Muscle layer of duodenum (tissue), 2 donors: ENCODE results near the gene SLC40A1.
A peak's percentile ranks its signal among the peaks of the same experiment; 100 is the strongest.

ENCODE experiments used
- H3K27ac ChIP-seq: one replicate; pipeline ENCODE4 v1.7.0; 2013; ENCODE audit warnings: mild to moderate bottlenecking, low read length
- H3K27me3 ChIP-seq: one replicate; pipeline ENCODE4 v1.7.0; 2013; ENCODE audit warnings: low read depth, mild to moderate bottlenecking, control low read depth, low read length
- H3K36me3 ChIP-seq, 2 donors: one replicate each; pipeline ENCODE4 v1.7.0; 2013; ENCODE audit warnings: low read length in 2 of 2, control low read depth in 1 of 2, mild to moderate bottlenecking in 1 of 2; ENCODE audit not compliant: insufficient read depth in 2 of 2, control insufficient read depth in 1 of 2
- H3K4me1 ChIP-seq, 2 donors: one replicate each; pipeline ENCODE4 v1.7.0; 2013; ENCODE audit warnings: low read length in 2 of 2, mild to moderate bottlenecking in 2 of 2, control low read depth in 1 of 2, moderate library complexity in 1 of 2; ENCODE audit not compliant: insufficient read depth in 2 of 2, control insufficient read depth in 1 of 2
- H3K4me3 ChIP-seq, 2 donors: one replicate each; pipeline ENCODE4 v1.7.0; 2013; ENCODE audit warnings: low read length in 2 of 2, low read depth in 1 of 2, mild to moderate bottlenecking in 1 of 2
- H3K9me3 ChIP-seq, 2 donors: one replicate each; pipeline ENCODE4 v1.7.0; 2013; ENCODE audit warnings: low read length in 2 of 2, control low read depth in 1 of 2, mild to moderate bottlenecking in 1 of 2; ENCODE audit not compliant: control insufficient read depth in 1 of 2
- donor health status: healthy.

Gene SLC40A1

GRCh38 chr2:189551808-189552207 is 28.8 kb downstream of the SLC40A1 start:
- H3K9me3 ChIP-seq = no peaks in the 10 kb centered on the region
- H3K36me3 ChIP-seq = no peaks in the 10 kb centered on the region
- peak overlapping the region; percentile 16 for H3K27ac ChIP-seq
- H3K4me1 ChIP-seq = peaks cover 13 to 18% of the 10 kb centered on the region in 2 donors
- no peaks in the 10 kb centered on the region for H3K27me3 ChIP-seq
- no peak overlapping the region for H3K4me3 ChIP-seq

- Histone ChIP-seq H3K4me3 (no peak overlapping the region), H3K27ac (no peak overlapping the region), H3K27me3 (no peaks in the 10 kb centered on the region), H3K4me1 (peaks cover 15 to 18% of the 10 kb centered on the region in 2 donors), H3K9me3 (no peaks in the 10 kb centered on the region), H3K36me3 (no peaks in the 10 kb centered on the region)
Observed at GRCh38 chr2:189549449-189549832, 31.1 kb downstream of the SLC40A1 start.

GRCh38 chr2:189548666-189549448 is 31.7 kb downstream of the SLC40A1 start:
- Histone ChIP-seq H3K4me1 (peaks cover 18% of the 10 kb centered on the region in 2 donors), H3K27ac (no peak overlapping the region), H3K36me3 (no peaks in the 10 kb centered on the region), H3K4me3 (no peak overlapping the region), H3K27me3 (no peaks in the 10 kb centered on the region), H3K9me3 (no peaks in the 10 kb centered on the region)

GRCh38 chr2:189545418-189545817 is 35.2 kb downstream of the SLC40A1 start:
- H3K4me1 ChIP-seq = peaks cover 14 to 15% of the 10 kb centered on the region in 2 donors

GRCh38 chr2:189544318-189545042 is 36.1 kb downstream of the SLC40A1 start:
- H3K36me3 ChIP-seq = no peaks in the 10 kb centered on the region
- H3K27me3 ChIP-seq = no peaks in the 10 kb centered on the region
- H3K4me3 ChIP-seq = no peak overlapping the region
- no peak overlapping the region for H3K27ac ChIP-seq
- H3K9me3 ChIP-seq = no peaks in the 10 kb centered on the region
- peaks cover 11 to 14% of the 10 kb centered on the region in 2 donors for H3K4me1 ChIP-seq

More at GRCh38 chr2:189545418-189545817, 35.2 kb downstream of the SLC40A1 start:
- Histone ChIP-seq H3K27ac (peak overlapping the region; percentile 3), H3K9me3 (no peaks in the 10 kb centered on the region), H3K4me3 (no peak overlapping the region), H3K27me3 (no peaks in the 10 kb centered on the region), H3K36me3 (no peaks in the 10 kb centered on the region)

GRCh38 chr2:189543367-189543766 is 37.2 kb downstream of the SLC40A1 start:
- Histone ChIP-seq H3K27me3 (no peaks in the 10 kb centered on the region), H3K36me3 (no peaks in the 10 kb centered on the region), H3K9me3 (no peaks in the 10 kb centered on the region), H3K4me1 (peaks cover 7 to 14% of the 10 kb centered on the region in 2 donors), H3K27ac (no peak overlapping the region), H3K4me3 (no peak overlapping the region)

- peaks cover 7 to 14% of the 10 kb centered on the region in 2 donors for H3K4me1 ChIP-seq
- no peaks in the 10 kb centered on the region for H3K27me3 ChIP-seq
- no peaks in the 10 kb centered on the region for H3K36me3 ChIP-seq
- peak overlapping the region; percentile 76 for H3K27ac ChIP-seq
- no peaks in the 10 kb centered on the region for H3K9me3 ChIP-seq
- no peak overlapping the region for H3K4me3 ChIP-seq
Observed at GRCh38 chr2:189542145-189542882, 38.3 kb downstream of the SLC40A1 start.

- Histone ChIP-seq H3K4me3 (no peak overlapping the region), H3K4me1 (peaks cover 7 to 14% of the 10 kb centered on the region in 2 donors), H3K9me3 (no peaks in the 10 kb centered on the region), H3K36me3 (no peaks in the 10 kb centered on the region), H3K27me3 (no peaks in the 10 kb centered on the region), H3K27ac (peak overlapping the region; percentile 76)
Observed at GRCh38 chr2:189541591-189541990, 39.0 kb downstream of the SLC40A1 start.

GRCh38 chr2:189540551-189540950 is 40.0 kb downstream of the SLC40A1 start:
- Histone ChIP-seq H3K36me3 (no peaks in the 10 kb centered on the region), H3K4me1 (peaks cover 7 to 14% of the 10 kb centered on the region in 2 donors), H3K27ac (no peak overlapping the region), H3K27me3 (no peaks in the 10 kb centered on the region), H3K9me3 (no peaks in the 10 kb centered on the region), H3K4me3 (no peak overlapping the region)

GRCh38 chr2:189538402-189538801 is 42.2 kb downstream of the SLC40A1 start:
- Histone ChIP-seq H3K27me3 (no peaks in the 10 kb centered on the region), H3K4me3 (no peak overlapping the region), H3K9me3 (no peaks in the 10 kb centered on the region), H3K27ac (no peak overlapping the region), H3K36me3 (no peaks in the 10 kb centered on the region), H3K4me1 (peaks cover 7 to 9% of the 10 kb centered on the region in 2 donors)

- peaks cover 7 to 8% of the 10 kb centered on the region in 2 donors for H3K4me1 ChIP-seq
- no peaks in the 10 kb centered on the region for H3K27me3 ChIP-seq
- H3K9me3 ChIP-seq = no peaks in the 10 kb centered on the region
- H3K27ac ChIP-seq = no peak overlapping the region
- H3K4me3 ChIP-seq = no peak overlapping the region
- no peaks in the 10 kb centered on the region for H3K36me3 ChIP-seq
Observed at GRCh38 chr2:189536830-189537229, 43.8 kb downstream of the SLC40A1 start.
